ENCODE data around the gene DIDO1.

Gene DIDO1

DNA sequence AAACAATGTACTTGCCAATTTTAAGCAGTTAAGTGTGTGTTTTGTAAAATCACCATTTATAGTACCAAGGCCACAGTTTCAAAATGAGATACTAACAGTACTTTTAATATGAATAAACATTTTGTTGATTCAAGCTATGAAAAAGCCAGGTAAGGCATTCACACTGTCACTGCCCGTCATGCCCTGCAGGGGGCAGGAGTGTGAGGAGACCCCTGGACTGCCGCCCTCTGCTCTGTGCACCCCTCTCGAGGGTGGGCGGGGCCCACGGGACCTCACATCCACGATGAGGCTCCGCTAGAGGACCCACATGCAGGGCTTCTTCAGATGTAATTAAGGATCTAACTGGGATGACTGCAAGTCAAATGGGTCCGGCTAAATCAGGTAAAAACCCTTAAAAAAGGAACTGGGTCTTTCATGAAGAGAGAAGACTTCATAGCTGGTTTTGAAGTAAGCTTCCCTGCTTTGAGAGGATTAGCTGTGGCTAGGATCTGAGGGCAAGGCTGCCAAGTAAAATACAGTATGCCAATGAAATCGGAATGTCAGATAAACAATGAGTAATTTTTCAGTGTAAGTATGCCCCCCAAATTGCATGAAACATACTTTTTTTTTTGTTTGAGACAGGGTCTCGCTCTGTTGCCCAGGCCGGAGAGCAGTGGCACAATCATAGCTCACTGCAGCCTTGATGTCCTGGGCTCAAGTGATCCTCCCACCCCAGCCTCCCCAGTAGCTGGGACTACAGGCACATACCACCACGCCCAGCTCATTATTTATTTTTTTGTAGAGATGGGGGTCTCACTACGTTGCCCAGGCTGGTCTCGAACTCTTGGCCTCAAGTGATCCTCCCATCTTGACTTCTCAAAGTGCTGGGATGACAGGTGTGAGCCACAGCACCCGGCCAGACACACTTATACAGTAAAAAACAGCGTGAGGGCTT lies 18.7 kb downstream of the DIDO1 start:
- DNase-seq: no peak

DNA sequence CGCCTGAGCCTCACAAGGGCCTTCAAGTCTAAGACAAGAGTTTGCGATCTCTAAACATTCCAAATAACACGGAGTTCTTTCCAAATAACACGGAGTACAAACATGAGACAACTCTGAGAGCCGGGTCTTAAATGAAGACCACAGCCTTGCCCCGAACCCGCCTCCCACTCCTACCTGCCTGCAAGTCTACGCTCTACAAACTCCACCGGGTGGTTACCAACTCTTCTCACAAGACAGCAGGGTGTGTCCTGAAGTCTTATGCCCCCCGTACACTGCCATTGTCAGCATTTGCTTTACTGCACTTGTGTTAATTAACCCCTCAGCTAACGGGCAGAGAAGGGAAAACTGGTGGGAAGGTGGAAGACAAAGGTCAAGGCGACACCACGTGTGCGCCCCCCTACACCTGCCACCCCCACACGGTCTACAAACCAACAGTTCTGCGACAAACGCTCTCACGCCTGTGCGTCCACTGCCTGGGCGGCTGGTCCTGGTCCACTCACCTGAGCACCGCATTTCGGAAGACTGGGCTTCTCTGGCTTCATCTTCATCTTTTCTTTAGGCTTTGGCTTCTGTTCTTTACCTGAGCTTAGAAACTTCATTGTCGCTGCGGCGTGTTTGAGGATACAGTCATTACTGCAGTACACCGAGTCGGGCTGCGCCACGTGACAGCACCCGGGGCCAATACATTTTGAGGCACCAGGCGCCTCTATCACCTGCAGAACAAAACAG lies 19.5 kb downstream of the DIDO1 start:
- no peak for DNase-seq

DNA sequence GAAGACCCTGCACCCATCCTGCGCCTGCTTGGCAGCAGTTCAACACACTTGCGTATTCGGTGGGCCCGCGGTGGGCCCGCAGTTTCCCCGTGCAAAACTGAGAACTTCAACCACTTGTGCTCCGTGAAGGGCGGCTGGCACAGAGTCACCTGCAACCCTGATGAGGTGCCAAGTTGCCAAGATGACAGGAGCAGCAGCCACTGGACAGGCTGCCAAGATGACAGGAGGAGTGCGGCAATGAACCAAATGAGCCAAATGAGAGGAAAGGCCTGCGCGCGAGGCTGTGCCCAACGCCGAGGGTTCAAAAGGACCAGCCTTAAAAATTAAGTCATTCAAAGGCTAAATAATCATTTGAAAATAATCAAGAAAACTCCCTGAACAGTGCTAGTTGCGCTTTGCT lies 20.1 kb downstream of the DIDO1 start:
- DNase-seq: no peak

DNA sequence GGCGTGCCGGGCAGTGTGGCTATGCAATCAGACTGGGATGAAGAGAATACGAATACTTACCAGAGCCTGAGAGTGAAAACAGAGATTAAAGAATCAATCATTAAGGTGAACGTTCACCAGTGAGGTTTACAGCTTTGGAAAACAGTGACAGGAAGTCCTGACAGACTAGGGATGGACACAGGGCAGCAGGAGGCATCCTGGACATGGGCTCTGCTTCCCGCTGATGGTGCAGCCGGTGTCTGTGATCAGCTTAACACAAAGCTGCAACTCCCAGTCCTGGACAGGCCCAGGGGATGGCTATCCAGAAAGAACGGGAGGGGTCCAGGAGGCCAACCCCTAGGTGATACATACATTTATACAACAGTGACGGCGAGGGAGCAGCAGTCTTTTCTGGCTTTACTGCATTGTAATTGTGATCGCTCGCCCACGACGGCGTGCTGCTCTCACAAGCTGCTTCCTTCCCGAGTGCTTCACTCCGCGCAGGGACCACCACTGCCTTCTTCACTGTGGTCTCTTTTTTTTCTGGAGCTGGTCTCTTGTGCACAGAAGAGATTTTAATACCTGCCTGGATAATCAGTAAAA lies 20.7 kb downstream of the DIDO1 start:
- DNase-seq: no peak

DNA sequence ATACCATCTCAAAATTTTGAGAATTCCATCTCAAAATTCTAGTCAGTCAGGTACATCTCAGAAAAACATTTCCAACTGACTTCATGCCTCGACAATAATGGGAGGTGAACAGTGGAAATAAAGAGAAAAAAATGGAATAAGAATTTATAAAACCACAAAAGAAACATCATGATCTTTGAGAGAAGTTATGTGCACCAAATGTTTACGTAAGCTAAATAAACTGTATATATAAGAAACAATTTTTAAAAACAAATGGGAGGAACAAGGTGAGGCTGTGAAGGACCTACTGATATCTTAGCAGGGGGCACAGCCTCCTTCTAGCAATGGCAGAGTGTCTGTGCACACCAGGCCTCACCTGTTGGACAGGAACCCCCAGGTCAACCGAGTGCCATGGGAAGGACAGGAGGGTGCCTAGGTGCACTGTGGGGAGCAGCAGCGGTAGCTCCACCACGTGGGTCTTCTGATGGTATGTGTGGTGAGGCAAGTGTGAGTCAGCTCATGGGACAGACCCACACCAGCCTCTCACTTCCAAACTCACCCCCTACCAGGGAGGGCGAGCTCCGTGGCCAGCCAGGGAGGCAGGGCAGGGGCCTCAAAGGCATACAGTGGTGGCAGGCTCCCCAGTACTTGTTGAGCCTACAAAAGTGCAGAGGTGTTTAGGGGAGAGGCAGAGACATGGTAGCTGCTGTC lies 23.2 kb downstream of the DIDO1 start:
- DNase-seq: no peak

DNA sequence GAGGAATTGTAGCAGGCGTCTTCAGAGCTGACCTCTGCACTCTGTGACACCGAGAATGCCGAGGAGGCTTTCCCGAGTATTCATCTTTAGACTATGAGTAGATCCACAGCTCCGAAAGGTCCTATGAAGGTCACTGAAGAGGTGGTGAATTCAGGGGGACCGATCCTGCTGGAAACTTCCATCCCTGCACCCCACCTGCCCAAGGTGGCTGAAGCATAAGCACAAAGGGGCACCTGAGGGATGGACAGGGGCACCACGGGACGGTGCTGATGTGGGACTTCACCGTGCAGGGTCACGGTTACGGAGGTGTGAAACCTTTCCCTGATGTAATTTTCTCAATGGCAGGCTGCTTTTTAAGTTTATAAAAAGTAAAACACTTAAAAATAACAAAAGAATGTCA lies 24.4 kb downstream of the DIDO1 start:
- no peak for DNase-seq

DNA sequence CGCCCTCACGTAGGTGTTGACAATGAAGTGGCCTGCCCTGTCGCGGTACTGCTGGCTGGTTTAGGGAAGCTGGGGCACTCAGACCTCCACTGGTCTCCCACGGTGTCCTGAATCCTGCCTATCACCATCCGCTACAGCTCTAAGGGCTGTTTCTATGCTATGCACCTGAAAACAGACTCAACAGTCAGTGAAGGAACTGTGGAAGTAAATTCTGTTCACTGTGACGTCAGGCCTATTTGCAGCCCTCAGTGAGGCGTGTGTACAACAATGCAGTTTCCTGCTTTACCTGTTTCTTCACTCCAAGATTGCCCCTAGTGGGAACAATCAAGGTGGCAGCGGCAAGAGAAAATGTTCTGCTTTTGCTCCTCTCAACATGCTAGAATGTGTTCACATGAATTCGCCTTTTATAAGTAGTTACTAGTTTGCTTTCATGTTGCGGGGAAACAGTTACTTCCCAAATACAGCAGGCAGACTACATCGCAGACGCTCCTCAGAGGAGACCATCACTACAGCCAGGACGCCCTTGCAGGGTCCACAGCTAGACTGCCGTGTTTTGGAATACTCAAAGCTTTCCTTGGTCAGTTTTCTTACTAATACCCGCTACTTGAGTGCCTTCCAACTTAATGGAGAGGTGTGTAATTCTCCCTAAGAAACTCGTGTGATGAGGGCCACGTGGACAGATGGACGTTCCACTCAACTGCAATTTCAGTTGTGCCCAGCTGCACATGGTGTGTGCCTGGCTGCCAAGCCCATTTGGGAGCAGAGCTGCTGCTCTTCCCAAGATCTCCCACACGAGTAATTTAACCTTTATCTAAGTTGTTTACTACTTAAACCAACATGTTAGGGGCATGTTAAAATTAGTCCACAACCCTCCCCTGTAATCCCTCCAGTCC lies 25.4 kb downstream of the DIDO1 start:
- no peak for DNase-seq

DNA sequence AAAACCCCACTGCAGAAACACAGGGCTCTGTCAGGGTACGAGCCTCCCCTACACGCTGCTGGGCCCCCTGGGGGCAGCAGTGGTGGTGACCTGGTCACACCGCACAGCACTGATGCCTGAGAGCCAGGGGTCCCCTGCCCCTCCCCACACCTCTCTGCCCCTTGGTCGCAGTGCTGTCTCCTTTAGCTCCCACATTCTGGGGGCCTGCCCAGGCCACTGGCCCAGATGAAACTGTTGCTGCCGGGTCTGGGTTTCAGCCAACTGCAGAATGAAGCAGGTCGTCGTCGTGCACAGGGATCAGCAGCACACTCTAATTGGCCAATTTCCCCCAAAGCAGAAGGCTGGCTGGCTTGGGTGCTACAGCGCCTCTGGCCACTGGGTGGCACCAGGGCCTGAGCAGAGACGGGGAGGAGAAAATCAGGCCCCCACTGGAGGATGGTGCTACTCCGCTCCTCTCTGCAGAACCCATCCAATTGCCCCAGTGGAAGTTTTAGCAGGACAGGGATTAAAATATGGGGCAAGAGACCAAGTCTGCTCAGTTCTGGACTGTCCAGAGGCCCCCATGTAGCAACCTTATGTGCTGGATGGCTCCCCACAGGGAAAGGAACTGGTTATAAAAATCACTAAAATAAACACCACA lies 26.1 kb downstream of the DIDO1 start:
- DNase-seq: peak; percentile 65

DNA sequence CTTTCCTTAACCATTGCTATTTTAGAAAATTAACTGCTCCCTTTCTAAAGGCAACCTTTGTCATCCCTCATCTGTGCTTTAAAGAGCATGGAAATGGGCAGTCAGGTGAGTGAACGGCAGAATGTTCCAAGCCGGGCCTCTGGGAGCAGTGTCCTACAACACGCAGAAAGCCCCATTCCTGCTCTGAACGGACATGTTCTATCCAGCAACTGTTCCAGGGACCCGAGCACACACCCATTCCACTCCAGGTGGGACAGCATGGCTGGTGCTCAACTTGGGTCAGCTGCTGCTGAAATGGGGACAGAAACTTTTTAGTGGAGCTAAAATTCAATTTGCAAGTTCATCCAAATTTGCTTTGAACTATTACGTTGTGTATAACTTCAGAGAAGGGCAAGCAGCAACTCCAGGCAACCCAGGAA lies 26.7 kb downstream of the DIDO1 start:
- no peak for DNase-seq

DNA sequence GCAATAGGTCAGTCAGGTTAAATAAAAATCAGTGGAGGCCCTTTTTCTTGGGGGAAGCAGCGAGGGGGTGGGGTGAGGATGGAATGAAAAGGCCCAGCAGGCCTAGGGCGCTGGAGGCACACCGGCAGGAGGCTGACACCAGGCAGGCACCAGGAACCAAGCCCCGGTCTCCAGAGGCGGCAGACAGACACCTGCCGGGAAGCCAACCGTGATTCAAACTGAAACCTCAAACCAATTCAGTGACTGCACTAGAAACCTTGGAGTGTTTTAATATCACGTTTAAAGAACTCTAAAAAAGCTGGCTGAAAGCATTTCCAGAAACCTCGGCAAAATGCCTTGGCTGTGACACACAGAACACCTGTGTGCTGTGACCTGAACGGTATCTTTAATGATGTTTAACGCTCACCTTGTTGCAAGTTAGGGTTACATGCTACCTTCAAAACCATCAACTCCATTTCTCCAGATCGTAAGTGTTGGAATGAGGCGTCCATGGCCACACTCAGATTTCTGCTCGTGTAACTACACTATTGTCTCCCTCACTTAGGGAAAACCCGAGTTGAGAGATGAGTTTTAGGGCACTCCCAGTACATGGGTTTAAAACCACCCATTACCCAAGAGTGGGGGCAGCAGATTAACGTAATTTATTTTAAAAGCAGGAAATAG lies 27.2 kb downstream of the DIDO1 start:
- no peak for DNase-seq

DNA sequence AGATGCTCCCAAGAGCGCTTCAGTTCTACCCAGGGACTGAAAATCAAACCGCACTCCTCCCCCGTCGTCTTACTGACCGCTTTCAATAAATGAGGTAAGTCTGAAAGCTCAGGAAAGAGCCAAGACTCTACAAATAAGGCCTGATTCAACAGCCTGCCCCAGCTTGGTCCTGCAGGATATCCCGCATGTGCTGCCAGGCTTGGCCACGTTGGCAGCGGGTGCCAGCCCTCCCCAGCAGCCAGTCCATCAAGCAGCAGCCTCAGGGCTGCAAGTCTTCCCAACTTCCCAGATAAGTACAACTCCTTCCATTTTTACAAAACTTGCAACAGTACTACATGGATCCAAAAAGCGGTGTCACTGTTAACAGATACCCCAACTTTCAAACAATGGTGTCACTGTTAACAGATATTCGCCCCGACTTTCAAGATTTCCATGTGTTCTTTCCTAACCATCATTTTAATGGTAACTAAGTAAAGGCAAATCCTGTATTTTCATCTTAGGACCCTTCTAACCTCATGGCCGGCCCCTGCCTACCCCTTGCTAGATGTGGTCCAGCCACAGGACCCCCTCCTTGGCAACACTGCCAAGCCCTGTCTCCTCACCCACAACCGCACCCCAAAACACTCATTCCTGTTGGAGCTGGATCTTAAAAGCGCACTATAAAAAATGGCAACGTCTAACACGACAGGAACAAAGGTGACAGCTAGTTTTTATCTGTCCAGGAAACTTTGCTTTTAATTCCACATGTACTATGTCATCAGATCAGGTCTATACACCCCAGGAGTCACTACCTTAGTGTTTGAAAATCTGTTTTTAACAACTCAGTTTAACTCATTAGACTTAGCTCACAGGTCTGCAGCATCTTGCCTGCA lies 28.0 kb downstream of the DIDO1 start:
- DNase-seq: no peak

DNA sequence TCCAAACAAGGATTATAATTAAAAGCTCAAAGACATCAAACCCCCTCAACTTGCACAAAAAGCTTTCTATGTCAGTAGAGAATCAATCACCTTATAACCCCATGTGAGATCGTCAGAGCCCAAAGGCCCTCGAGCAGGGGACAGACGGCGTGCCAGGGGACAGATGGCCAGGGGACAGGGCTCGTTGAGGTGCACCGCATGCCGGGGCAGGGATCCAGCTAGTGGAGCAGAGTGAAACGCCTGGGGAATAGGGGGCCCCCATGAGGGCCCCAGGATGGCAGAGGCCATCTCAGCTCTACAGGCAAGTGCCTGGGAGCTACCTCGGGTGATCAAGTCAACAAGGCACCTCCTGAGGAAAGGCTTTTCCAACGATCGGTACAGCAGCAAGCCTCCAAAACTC lies 28.6 kb downstream of the DIDO1 start:
- DNase-seq: no peak

DNA sequence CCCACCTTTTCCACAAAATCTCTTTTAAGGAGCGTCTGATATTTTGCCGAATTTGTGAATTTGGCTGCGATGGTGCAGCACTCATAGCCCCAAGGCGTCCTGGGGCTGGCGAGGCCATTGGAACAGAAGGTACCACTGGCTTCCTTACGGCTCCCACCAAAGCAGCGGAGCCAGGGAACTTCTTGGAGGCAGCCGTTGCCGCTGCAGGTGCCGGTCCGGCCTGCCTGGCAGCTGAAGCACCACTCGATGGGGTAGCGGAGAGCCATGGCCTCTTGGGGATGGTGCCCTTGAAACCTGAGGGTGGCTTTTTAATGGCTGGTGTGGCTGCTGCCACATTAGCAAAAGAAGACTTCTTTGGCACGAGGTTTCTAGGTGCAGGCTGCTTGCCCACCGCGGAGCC lies 29.8 kb downstream of the DIDO1 start:
- DNase-seq: no peak

DNA sequence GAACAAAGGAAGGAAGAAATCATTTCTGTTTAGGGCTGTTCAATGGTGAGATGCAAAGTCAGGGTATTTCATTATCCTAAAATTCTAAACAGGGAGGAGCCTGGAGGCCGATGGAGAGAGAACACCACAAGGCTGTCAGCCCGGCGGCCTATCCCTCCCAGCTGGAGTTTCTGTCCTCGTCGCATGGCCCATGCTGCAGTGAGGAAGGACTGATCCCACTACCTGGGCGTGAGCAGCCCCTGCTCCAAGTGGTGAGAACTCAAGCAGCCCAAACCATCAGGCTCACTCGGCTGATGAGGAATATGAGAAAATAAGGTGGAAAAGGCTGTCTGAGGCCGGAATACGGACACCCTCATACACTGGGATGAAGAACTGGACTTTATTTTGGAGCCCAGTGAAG lies 30.8 kb downstream of the DIDO1 start:
- DNase-seq: no peak

DNA sequence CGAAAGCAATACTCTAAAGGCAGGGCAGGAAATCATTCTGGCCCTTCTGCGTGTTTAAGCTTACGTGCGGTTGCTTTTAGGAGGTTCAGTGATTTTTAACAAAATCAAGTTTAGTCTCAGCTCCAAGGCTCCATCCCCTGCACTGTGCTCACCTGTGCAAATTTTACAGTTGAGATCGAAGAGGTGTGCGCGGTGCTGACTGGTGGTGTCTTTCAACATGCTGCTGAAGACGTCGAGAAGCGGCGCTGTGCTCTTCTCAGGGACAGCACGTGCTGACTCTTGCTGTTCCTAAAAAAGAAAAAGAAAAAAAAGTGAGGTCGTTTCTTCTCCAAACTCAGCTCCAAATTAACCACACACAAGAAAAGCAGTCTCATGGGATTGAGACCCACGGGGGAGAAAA lies 32.0 kb downstream of the DIDO1 start:
- no peak for DNase-seq

DNA sequence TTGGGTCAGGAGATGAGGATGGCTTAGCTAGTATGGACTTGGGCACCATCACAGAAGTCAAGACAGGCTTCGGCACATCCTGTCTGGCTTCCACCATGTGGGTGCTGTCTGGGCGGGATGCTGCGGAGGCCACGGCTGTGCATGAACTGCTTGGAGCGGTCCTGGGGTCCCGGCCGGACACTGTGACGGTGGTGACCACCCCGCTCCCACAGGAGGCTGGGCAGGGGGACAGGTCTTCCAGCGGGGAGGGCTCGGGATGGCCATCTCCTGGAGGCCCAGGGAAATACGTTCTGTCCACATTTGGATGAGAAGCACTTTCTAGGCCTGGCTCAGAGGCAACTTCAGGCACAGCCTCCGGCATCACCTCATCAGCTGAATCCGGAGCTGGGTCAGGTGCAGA lies 32.6 kb downstream of the DIDO1 start:
- no peak for DNase-seq

DNA sequence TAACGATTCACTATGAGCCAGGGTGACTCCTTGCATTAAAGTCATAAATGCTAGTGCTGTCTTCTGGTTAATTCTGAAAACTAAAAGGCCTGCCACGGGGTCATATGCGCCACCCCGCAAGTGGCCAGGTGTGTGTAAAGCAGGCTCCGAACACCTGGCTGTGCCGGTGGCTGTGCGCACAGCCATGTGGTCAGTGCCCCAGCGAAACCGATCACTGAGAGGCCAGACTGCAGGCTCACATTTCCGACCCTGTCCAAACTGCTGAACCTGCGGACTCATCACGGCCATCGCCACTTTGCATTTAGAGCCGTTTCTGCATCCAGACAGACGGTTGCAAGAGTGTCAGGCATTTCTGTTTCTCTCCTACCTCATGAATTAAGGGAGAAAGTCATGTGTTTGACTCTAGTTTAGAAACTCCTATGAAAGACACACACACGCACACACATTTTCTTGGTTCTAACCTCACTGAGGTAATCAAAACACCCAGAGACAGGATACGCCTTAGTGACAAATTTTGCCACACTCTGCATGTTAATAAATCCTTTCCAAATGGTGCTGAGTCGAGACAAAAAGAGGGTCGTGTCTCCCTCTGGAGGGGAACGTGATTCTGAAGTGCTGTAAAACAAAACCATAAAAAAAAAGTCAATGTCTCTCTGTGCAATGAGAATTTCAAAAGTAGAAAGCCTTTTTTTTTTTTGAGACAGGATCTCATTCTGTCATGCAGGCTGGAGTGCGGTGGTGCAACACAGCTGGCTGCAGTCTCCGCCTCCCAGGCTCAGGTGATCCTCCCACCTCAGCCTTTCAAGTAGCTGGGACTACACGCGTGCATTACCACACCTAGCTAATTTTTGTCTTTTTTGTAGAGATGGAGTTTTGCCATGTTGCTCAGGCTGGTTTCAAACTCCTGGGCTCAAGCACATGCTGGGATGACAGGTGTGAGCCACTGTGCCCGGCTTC lies 33.7 kb downstream of the DIDO1 start:
- no peak for DNase-seq

DNA sequence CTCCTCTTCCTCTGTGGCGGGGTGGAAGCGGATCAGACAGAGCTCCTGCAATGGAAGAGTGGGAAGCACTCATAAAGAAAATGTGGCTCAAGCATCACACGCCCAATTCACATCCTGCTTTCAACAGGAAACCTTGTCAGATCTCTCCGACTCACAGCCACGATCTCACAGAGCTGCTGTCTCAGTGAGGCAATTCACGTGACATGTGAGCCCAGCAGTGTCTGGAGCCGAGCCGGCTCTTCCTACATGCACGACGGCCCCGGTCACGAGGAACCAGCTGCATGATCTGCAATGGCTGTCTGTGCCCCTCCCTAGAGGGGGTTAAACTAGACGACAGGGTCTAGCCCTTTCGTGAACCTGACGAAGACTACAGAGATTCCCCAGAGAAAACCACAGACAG lies 35.2 kb downstream of the DIDO1 start:
- no peak for DNase-seq

DNA sequence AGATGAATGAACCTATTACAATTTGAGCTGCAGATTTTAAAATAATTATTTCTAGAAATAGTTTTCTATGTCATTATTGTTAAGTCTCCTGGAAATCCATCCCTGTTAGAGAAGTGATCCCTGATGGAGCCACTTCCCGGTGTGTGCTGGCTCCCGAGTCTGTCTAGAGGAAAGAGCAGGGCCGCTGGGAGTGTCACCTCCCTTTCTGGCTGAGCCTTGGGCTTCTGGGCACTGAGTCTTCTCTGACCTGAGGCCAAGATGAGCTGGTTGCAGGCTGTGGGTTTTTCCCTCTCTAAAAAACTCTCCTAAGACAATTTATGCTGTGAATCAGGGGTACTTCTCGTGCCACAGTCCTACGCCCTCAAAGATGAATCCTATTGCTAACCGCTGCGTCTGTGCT lies 35.9 kb downstream of the DIDO1 start:
- DNase-seq: no peak

All from T-helper 9 cell (primary cell).